Measurements from ENCODE around the gene TIAL1. TPM values are rescaled to one million over a fixed set of nuclear protein-coding genes. Genes with fewer than 3 reads are reported as not detected.
"Not testable (repeated sequence)": the region's sequence is repeated elsewhere in the genome, so short reads cannot be mapped to it uniquely, and the experiment has no call there.

The TIAL1 gene
- total and polyA plus RNA-seq, 10 of the 15 experiments (the other 5 are each of a cell fraction or from before 2014, with no cell fraction given): 26.0 to 159 (median 62.8) TPM

DNA sequence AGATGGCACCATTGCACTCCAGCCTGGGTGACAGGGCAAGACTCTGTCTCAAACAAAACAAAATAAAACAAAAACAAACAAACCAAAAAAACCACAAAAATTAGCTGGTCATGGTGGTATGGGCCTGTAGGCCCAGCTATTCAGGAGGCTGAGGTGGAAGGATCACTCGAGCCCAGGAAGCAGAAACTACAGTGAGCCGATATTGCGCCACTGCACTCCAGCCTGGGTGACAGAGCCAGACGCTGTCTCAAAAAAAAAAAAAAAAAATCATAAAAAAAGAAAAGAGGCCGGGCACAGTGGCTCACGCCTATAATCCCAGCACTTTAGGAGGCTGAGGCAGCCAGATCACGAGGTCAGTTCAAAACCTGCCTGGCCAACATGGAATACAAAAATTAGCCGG, 64.0 kb downstream of the TIAL1 start:
- SMC1A ChIA-PET (ENCODE audit: uncharacterized antibody, unreplicated experiment): interaction anchor here (2.5 kb wide), 1 partner anchor 33 kb away, joined by 5 read pairs; no protein-coding TSS in a partner anchor
- H3K9me3 ChIP-seq (replicated peaks; ENCODE audit: control insufficient read depth, insufficient read depth, low read length); FAIRE-seq; H2AFZ ChIP-seq (ENCODE audit: control insufficient read depth, low read depth, low read length); in situ Hi-C loops (cut with MboI); H4K20me1 ChIP-seq (ENCODE audit: control insufficient read depth, insufficient read depth); ATAC-seq; H3K4me1 ChIP-seq (ENCODE audit: control insufficient read depth, insufficient read depth, low read length); BruUV-seq (replicated peaks); H3K4me2 ChIP-seq (ENCODE audit: control insufficient read depth, insufficient read depth); H3K36me3 ChIP-seq (ENCODE audit: control insufficient read depth in 2 of 2, insufficient read depth in 2 of 2, low read length in 1 of 2); H3K27ac ChIP-seq (ENCODE audit: control insufficient read depth, insufficient read depth); DNase-seq (ENCODE audit: low read depth, low spot score); intact Hi-C loops (cut with micrococcal nuclease; ENCODE audit: unreplicated experiment); H3K9ac ChIP-seq (ENCODE audit: control insufficient read depth, insufficient read depth, low read length); H3K4me3 ChIP-seq; H3K27me3 ChIP-seq (replicated peaks in 1 of 2; ENCODE audit: control insufficient read depth in 2 of 2, insufficient read depth in 2 of 2, low read length in 1 of 2): not testable (repeated sequence)
- 94% methylated on average over 7 of the region's 8 CpGs for WGBS (ENCODE audit: insufficient coverage, insufficient replicate concordance, low lambda C conversion rate, missing lambda C conversion rate)
- RAD21 ChIA-PET (ENCODE audit: unreplicated experiment): interaction anchor here (1.4 to 2.4 kb wide), 2 partner anchors 8 to 15 kb away, joined by 3 to 9 read pairs; no protein-coding TSS in a partner anchor
- H3K79me2 ChIP-seq (ENCODE audit: control insufficient read depth, insufficient read depth, low read length): peaks cover 52% of the 10 kb centered on the region
- POLR2A ChIA-PET: interaction anchor here (1.8 kb wide), 1 partner anchor 8 kb away, joined by 4 read pairs; no protein-coding TSS in a partner anchor
- CTCF ChIA-PET: interaction anchor here (0.9 to 4.3 kb wide), 4 partner anchors 11 to 39 kb away, joined by 3 to 20 read pairs (median 9); partner anchors contain the start of gene RGS10

DNA sequence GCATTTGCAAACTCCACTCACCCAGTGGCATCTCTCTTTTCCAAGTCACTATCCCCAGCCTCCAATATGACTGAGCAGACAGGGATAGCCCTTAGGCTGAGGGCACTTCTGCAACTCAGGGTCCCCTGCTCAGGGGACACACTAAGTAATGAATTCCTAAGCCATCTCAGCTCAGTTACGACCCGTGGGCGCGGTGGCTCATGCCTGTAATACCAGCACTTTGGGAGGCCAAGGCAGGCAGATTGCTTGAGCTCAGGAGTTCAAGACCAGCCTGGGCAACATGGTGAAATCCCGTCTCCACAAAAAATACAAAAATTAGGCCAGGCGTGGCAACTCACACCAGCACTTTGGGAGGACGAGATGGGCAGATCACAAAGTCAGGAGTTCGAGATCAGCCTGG, 64.5 kb downstream of the TIAL1 start:
- FAIRE-seq; H3K9me3 ChIP-seq (replicated peaks; ENCODE audit: control insufficient read depth, insufficient read depth, low read length); H3K4me3 ChIP-seq; BruUV-seq (replicated peaks); H4K20me1 ChIP-seq (ENCODE audit: control insufficient read depth, insufficient read depth); H3K27ac ChIP-seq (ENCODE audit: control insufficient read depth, insufficient read depth); H3K4me1 ChIP-seq (ENCODE audit: control insufficient read depth, insufficient read depth, low read length); H3K9ac ChIP-seq (ENCODE audit: control insufficient read depth, insufficient read depth, low read length); in situ Hi-C loops (cut with MboI); intact Hi-C loops (cut with micrococcal nuclease; ENCODE audit: unreplicated experiment); H3K27me3 ChIP-seq (replicated peaks in 1 of 2; ENCODE audit: control insufficient read depth in 2 of 2, insufficient read depth in 2 of 2, low read length in 1 of 2); SMC1A ChIA-PET (ENCODE audit: uncharacterized antibody, unreplicated experiment); H3K4me2 ChIP-seq (ENCODE audit: control insufficient read depth, insufficient read depth); H2AFZ ChIP-seq (ENCODE audit: control insufficient read depth, low read depth, low read length); ATAC-seq; H3K36me3 ChIP-seq (ENCODE audit: control insufficient read depth in 2 of 2, insufficient read depth in 2 of 2, low read length in 1 of 2); DNase-seq (ENCODE audit: low read depth, low spot score): not testable (repeated sequence)
- 97% methylated on average over 8 of the region's 8 CpGs for WGBS (ENCODE audit: insufficient coverage, insufficient replicate concordance, low lambda C conversion rate, missing lambda C conversion rate)
- POLR2A ChIA-PET: interaction anchor here (0.6 to 1.8 kb wide), 2 partner anchors 8 to 439 kb away, joined by 4 read pairs; no protein-coding TSS in a partner anchor
- RAD21 ChIA-PET (ENCODE audit: unreplicated experiment): interaction anchor here (1.4 kb wide), 1 partner anchor 8 kb away, joined by 3 read pairs; no protein-coding TSS in a partner anchor
- CTCF ChIA-PET: interaction anchor here (0.9 to 4.3 kb wide), 5 partner anchors 11 to 43 kb away, joined by 3 to 20 read pairs (median 5); partner anchors contain the start of gene RGS10
- H3K79me2 ChIP-seq (ENCODE audit: control insufficient read depth, insufficient read depth, low read length): peaks cover 51% of the 10 kb centered on the region
